OCI-LY7 (cell line): Measurements from ENCODE around the gene SYNPO. TPM values are rescaled to one million over a fixed set of nuclear protein-coding genes. Genes with fewer than 3 reads are reported as not detected.

Experiments used
- BruUV-seq: library from RNA; stranded (reverse); fragments of 400-500 nt; replicated peaks from 2 replicates; lab custom pipeline; 2021; lab: Mats Ljungman, UMichigan
- CTCF ChIA-PET: fragments of 300-600 bp; sonication (Branson Sonifier 250); formaldehyde crosslinking; loops from one replicate; lab custom pipeline; 2022; ENCODE audit warnings: antibody characterized with exemption; ENCODE audit not compliant: unreplicated experiment; lab: Charles Lee
- POLR2A ChIA-PET: fragments of 300-600 bp; sonication (Branson Sonifier 250); formaldehyde crosslinking; loops from one replicate; lab custom pipeline; 2022; ENCODE audit warnings: antibody characterized with exemption; lab: Charles Lee
- DNase-seq: peaks from one replicate; pipeline ENCODE4 v3.0.0-alpha.2; 2015; ENCODE audit warnings: low spot score
- H2AFZ ChIP-seq: fragments of 200-600 bp; sonication (generic), shearing (Covaris generic); 2 replicates; pipeline ENCODE4 v1.6.1; 2014; ENCODE audit warnings: mild to moderate bottlenecking, antibody characterized with exemption, low read length, moderate library complexity
- H3K27ac ChIP-seq: fragments of 200-600 bp; sonication (generic); 2 replicates; pipeline ENCODE4 v1.5.1; 2014; ENCODE audit warnings: mixed run types, low read depth, mild to moderate bottlenecking, moderate library complexity, low read length, inconsistent platforms; ENCODE audit not compliant: poor library complexity, severe bottlenecking
- H3K36me3 ChIP-seq: fragments of 200-600 bp; sonication (generic); 2 replicates; pipeline ENCODE4 v1.6.1; 2014; ENCODE audit warnings: mild to moderate bottlenecking, antibody characterized with exemption, low read length, moderate library complexity, mixed read lengths; ENCODE audit not compliant: insufficient read depth
- H3K4me1 ChIP-seq: fragments of 200-600 bp; sonication (generic); 2 replicates; pipeline ENCODE4 v1.5.1; 2014; ENCODE audit warnings: mild to moderate bottlenecking, low read length; ENCODE audit not compliant: insufficient read depth, poor library complexity, severe bottlenecking
- H3K4me2 ChIP-seq: fragments of 200-600 bp; sonication (generic); 2 replicates; pipeline ENCODE4 v1.6.1; 2014; ENCODE audit warnings: mild to moderate bottlenecking, low read length
- H3K4me3 ChIP-seq: fragments of 200-600 bp; sonication (generic); 2 replicates; pipeline ENCODE4 v1.5.1; 2014; ENCODE audit warnings: mild to moderate bottlenecking, low read depth, low read length; ENCODE audit not compliant: poor library complexity, severe bottlenecking
- H3K79me2 ChIP-seq: fragments of 200-600 bp; sonication (generic); 2 replicates; pipeline ENCODE4 v1.6.1; 2016; ENCODE audit warnings: low read depth, mild to moderate bottlenecking, low read length, moderate library complexity, mixed read lengths; ENCODE audit not compliant: insufficient read depth
- H3K9me2 ChIP-seq: fragments of 200-600 bp; sonication (generic); 2 replicates; pipeline ENCODE4 v1.6.1; 2016; ENCODE audit warnings: mild to moderate bottlenecking, low read length, mixed read lengths; ENCODE audit not compliant: insufficient read depth
- H3K9me3 ChIP-seq: fragments of 200-600 bp; sonication (generic); 2 replicates; pipeline ENCODE4 v1.6.1; 2014; ENCODE audit warnings: mild to moderate bottlenecking, mixed run types, low read length, mixed read lengths
- H4K20me1 ChIP-seq: fragments of 200-600 bp; sonication (generic); 2 replicates; pipeline ENCODE4 v1.6.1; 2014; ENCODE audit warnings: mild to moderate bottlenecking, antibody characterized with exemption, low read length, moderate library complexity, mixed read lengths; ENCODE audit not compliant: insufficient read depth
- EZH2phosphoT487 ChIP-seq: fragments of 200-600 bp; sonication (generic); IDR thresholded peaks from 2 replicates; pipeline ENCODE4 v1.6.1; 2018; ENCODE audit warnings: low read depth, borderline replicate concordance, mild to moderate bottlenecking, mixed run types, antibody characterized with exemption, low read length, moderate library complexity, mixed read lengths
- intact Hi-C: fragments of 100-400 bp; cut with micrococcal nuclease; formaldehyde crosslinking; loops from one replicate; pipeline ENCODE4 v1.10.0; 2022; ENCODE audit not compliant: unreplicated experiment
- total RNA-seq, 2 experiments: library from RNA; depleted of rRNA in 1 of 2; stranded (reverse); fragments of >200 nt in 1 of 2; shearing (Covaris generic) in 1 of 2; gene quantifications; 2 replicates each; pipeline ENCODE4 v1.2.3, GENCODE V29; 2014 to 2022
- TF ChIP-seq, protein P1 (sequence below): fragments of 200-600 bp; sonication (generic); conservative IDR thresholded peaks from 2 replicates; pipeline ENCODE4 v1.5.1; 2014; ENCODE audit warnings: mild to moderate bottlenecking, antibody characterized with exemption, low read length, moderate library complexity, mixed read lengths

SYNPO gene
- total RNA-seq, 2 experiments from 2014 or later: 0.08 TPM; not detected in 1

DNA sequence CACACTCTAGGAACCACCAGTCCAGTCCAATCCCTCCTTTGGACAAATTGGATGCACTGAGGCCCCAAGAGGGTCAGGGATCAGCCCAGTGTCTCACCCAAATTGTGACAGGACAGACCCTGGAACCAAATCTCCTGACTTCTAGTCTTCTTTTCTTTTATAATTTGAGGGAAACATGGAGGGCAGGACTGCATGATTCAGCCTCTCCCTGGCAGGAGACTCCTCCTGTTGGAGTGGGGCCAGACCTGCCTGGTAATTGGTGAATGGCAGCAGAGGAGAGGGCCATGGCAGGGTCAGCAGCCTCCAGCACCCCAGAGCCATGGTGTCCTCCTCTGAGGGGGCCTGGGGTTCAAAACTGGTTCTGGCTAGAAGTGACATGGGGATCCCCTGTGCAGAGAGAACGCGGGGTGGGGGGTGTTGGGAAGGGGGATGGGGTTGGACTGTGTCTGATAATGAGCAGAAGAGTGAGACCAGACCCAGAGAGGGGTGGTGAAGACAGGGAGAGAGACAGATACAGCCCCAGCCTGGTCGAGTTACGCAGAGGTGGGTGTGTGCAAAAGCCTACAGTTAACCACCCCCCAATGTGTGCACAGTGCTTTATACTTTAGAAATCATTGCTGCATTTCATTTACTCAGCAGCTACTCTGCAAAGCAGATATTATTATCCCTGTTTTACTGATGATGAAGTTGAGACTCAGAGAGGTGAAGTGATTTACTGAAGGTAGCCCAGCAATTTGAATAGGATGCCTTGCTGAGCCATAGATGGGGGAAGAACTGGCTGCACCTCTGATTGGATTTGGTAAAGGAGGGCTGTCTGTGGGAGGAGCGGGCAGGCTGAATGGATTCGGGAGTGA lies 3.8 kb upstream of the SYNPO start:
- no peaks in the 10 kb centered on the region for H3K36me3 ChIP-seq
- H3K4me2 ChIP-seq: no peak overlapping the region
- ChIA-PET CTCF (no interaction called here), POLR2A (no interaction called here)
- no TSS peak for BruUV-seq
- TF ChIP-seq EZH2phosphoT487: no peak
- TF ChIP-seq, protein P1, sequence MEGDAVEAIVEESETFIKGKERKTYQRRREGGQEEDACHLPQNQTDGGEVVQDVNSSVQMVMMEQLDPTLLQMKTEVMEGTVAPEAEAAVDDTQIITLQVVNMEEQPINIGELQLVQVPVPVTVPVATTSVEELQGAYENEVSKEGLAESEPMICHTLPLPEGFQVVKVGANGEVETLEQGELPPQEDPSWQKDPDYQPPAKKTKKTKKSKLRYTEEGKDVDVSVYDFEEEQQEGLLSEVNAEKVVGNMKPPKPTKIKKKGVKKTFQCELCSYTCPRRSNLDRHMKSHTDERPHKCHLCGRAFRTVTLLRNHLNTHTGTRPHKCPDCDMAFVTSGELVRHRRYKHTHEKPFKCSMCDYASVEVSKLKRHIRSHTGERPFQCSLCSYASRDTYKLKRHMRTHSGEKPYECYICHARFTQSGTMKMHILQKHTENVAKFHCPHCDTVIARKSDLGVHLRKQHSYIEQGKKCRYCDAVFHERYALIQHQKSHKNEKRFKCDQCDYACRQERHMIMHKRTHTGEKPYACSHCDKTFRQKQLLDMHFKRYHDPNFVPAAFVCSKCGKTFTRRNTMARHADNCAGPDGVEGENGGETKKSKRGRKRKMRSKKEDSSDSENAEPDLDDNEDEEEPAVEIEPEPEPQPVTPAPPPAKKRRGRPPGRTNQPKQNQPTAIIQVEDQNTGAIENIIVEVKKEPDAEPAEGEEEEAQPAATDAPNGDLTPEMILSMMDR: no peak
- no peaks in the 10 kb centered on the region for H3K79me2 ChIP-seq
- no peak for DNase-seq
- no peak overlapping the region for H2AFZ ChIP-seq
- H3K9me2 ChIP-seq: no peaks in the 10 kb centered on the region
- H3K4me1 ChIP-seq: no peaks in the 10 kb centered on the region
- no peaks in the 10 kb centered on the region for H3K9me3 ChIP-seq
- H3K4me3 ChIP-seq: no peak overlapping the region
- H3K27ac ChIP-seq: no peak overlapping the region
- H4K20me1 ChIP-seq: no peaks in the 10 kb centered on the region
- intact Hi-C loops: no loop called here

DNA sequence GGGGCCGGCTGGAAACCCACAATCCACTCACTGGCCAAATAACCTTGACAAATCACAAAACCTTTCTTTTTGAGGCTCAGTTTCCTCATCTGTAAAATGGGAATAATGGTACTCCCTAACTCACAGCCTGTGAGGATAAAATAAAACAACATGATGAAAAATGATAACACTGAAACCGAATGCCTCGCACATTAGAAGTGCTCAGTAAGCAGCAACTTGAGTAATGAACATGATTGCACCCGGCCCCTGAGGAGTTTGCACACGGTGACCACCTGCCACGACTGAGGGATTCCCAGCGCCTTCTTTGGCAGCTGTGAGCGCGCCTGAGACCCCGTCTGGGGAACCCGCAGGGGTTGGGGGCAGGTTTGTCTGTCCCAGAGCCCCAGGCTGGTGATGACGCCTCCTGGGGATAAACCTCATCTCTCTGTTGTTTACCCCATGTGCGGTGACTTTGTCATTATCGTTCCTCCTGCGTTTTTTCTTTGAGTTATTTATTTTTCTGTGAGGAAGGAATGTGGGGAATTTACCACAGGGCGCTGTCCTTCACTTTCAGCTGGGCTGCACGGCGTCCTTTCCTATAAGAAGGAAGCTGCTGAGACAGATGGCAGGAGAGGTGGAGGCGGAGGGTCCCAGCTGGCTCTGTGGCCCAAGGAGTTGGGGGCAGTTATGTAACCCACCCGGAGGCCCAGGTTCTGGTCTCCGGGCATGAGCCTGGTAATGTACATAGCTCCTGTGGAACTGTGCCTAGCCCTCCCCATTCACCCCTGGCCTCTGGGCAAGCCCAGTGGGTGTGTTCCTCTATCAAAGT lies 3.0 kb upstream of the SYNPO start:
- no peaks in the 10 kb centered on the region for H3K9me3 ChIP-seq
- H3K36me3 ChIP-seq: no peaks in the 10 kb centered on the region
- BruUV-seq: no TSS peak
- ChIA-PET CTCF (no interaction called here), POLR2A (no interaction called here)
- no peak overlapping the region for H3K4me3 ChIP-seq
- DNase-seq: no peak
- no peaks in the 10 kb centered on the region for H3K9me2 ChIP-seq
- no peaks in the 10 kb centered on the region for H4K20me1 ChIP-seq
- no peak for TF ChIP-seq EZH2phosphoT487
- TF ChIP-seq, protein P1: no peak
- H3K4me2 ChIP-seq: no peak overlapping the region
- no peak overlapping the region for H2AFZ ChIP-seq
- H3K79me2 ChIP-seq: no peaks in the 10 kb centered on the region
- H3K27ac ChIP-seq: no peak overlapping the region
- intact Hi-C loops: no loop called here
- H3K4me1 ChIP-seq: no peaks in the 10 kb centered on the region
